H1 (cell line): ENCODE measurements around the gene SLC9A5. TPM values are rescaled to one million over a fixed set of nuclear protein-coding genes. Genes with fewer than 3 reads are reported as not detected.

Experiments
- CTCF ChIA-PET: fragments of 300-600 bp; sonication (Branson Sonifier 250); formaldehyde crosslinking; loops from one replicate; lab custom pipeline; 2021; ENCODE audit not compliant: partially characterized antibody; lab: Charles Lee
- POLR2A ChIA-PET: fragments of 300-600 bp; sonication (Branson Sonifier 250); formaldehyde crosslinking; loops from one replicate; lab custom pipeline; 2021; ENCODE audit warnings: inconsistent platforms; ENCODE audit not compliant: partially characterized antibody; lab: Charles Lee
- DNase-seq, 2 experiments: peaks; one replicate each; pipeline versions ENCODE4 v3.0.0 to v3.0.0-alpha.2; 2010 to 2022; ENCODE audit warnings: low spot score in 2 of 2, low read depth in 1 of 2, mixed read lengths in 1 of 2
- FAIRE-seq: peaks from 2 replicates; lab custom pipeline; 2011; peaks lifted over from hg19 to GRCh38; lab: Jason Lieb, UNC
- H2AFZ ChIP-seq: 2 replicates; pipeline ENCODE4 v1.8.1; 2012; ENCODE audit warnings: low read length, inconsistent platforms
- H2AK5ac ChIP-seq: 2 replicates; pipeline ENCODE4 v1.6.1; 2013; ENCODE audit warnings: low read depth, low read length
- H2BK120ac ChIP-seq: replicated peaks from 2 replicates; pipeline ENCODE3; 2013; ENCODE audit warnings: low read depth, low read length, inconsistent platforms
- H2BK12ac ChIP-seq: 2 replicates; pipeline ENCODE4 v1.6.1; 2013; ENCODE audit warnings: low read depth, low read length
- H2BK15ac ChIP-seq: 2 replicates; pipeline ENCODE4 v1.6.1; 2013; ENCODE audit warnings: low read length
- H2BK20ac ChIP-seq: 2 replicates; pipeline ENCODE4 v1.6.1; 2013; ENCODE audit warnings: low read length
- H2BK5ac ChIP-seq: 2 replicates; pipeline ENCODE4 v1.6.1; 2013; ENCODE audit warnings: low read depth, low read length
- H3K14ac ChIP-seq: 2 replicates; pipeline ENCODE4 v1.6.1; 2013; ENCODE audit warnings: inconsistent platforms; ENCODE audit not compliant: insufficient read length
- H3K18ac ChIP-seq: 2 replicates; pipeline ENCODE4 v1.6.1; 2013; ENCODE audit warnings: low read length; ENCODE audit errors: extremely low read depth
- H3K23ac ChIP-seq: 2 replicates; pipeline ENCODE4 v1.6.1; 2013; ENCODE audit warnings: inconsistent platforms; ENCODE audit not compliant: insufficient read length
- H3K23me2 ChIP-seq: 2 replicates; pipeline ENCODE4 v1.6.1; 2013; ENCODE audit warnings: low read depth, low read length
- H3K27ac ChIP-seq: 2 replicates; pipeline ENCODE4 v1.6.1; 2011; ENCODE audit warnings: low read depth, low read length, inconsistent platforms
- H3K27me3 ChIP-seq, 4 experiments: replicated peaks in 1 of 4; 1 replicate in 1 of 4; 2 replicates in 3 of 4; pipeline versions ENCODE4 v1.6.1 to v1.8.1; 2011 to 2013; ENCODE audit warnings: low read length in 3 of 4, mild to moderate bottlenecking in 3 of 4, inconsistent platforms in 2 of 4, mixed read lengths in 2 of 4, moderate library complexity in 1 of 4; ENCODE audit not compliant: control insufficient read depth in 3 of 4, insufficient read depth in 3 of 4; ENCODE audit errors: extremely low read depth in 1 of 4
- H3K36me3 ChIP-seq, 4 experiments: 2 replicates each; pipeline versions ENCODE4 v1.6.1 to v1.8.1; 2011 to 2013; ENCODE audit warnings: mild to moderate bottlenecking in 4 of 4, low read length in 3 of 4, moderate library complexity in 2 of 4, control low read depth in 1 of 4, inconsistent platforms in 1 of 4; ENCODE audit not compliant: insufficient read depth in 4 of 4, control insufficient read depth in 2 of 4
- H3K4ac ChIP-seq: replicated peaks from 2 replicates; pipeline ENCODE3; 2013; ENCODE audit warnings: low read length, low read depth, mixed read lengths, inconsistent platforms; ENCODE audit not compliant: insufficient read length
- H3K4me1 ChIP-seq, 4 experiments: replicated peaks in 1 of 4; 1 replicate in 1 of 4; 2 replicates in 3 of 4; pipeline versions ENCODE4 v1.6.1 to v1.8.1; 2011 to 2013; ENCODE audit warnings: low read length in 3 of 4, inconsistent platforms in 2 of 4, mixed read lengths in 1 of 4; ENCODE audit not compliant: insufficient read depth in 4 of 4, control insufficient read depth in 3 of 4
- H3K4me2 ChIP-seq, 2 experiments: 2 replicates each; pipeline versions ENCODE4 v1.6.1 to v1.8.1; 2011 to 2013; ENCODE audit warnings: low read depth in 2 of 2, low read length in 2 of 2, control low read depth in 1 of 2, inconsistent platforms in 1 of 2, mild to moderate bottlenecking in 1 of 2; ENCODE audit not compliant: insufficient read depth in 1 of 2
- H3K4me3 ChIP-seq, 4 experiments: fragments of 200-600, 300-600 bp in 1 of 4; sonication (generic), shearing (Covaris generic), sonication (Bioruptor Twin) in 1 of 4; 2 replicates each; pipeline versions ENCODE4 v1.5.1 to v1.8.1; 2011 to 2016; ENCODE audit warnings: low read length in 4 of 4, low read depth in 3 of 4, control low read depth in 2 of 4, inconsistent platforms in 2 of 4, mild to moderate bottlenecking in 2 of 4, mixed read lengths in 1 of 4, moderate library complexity in 1 of 4; ENCODE audit not compliant: insufficient read depth in 2 of 4; ENCODE audit errors: extremely low read depth in 1 of 4
- H3K56ac ChIP-seq: replicated peaks from 2 replicates; pipeline ENCODE3; 2013; ENCODE audit warnings: low read depth, mild to moderate bottlenecking, mixed read lengths, low read length, inconsistent platforms; ENCODE audit not compliant: insufficient read length
- H3K79me1 ChIP-seq: 2 replicates; pipeline ENCODE4 v1.6.1; 2013; ENCODE audit warnings: low read depth, low read length, control low read depth
- H3K79me2 ChIP-seq, 2 experiments: 2 replicates each; pipeline versions ENCODE4 v1.6.1 to v1.8.1; 2012 to 2013; ENCODE audit warnings: low read length in 2 of 2, mild to moderate bottlenecking in 2 of 2, inconsistent platforms in 1 of 2; ENCODE audit not compliant: insufficient read depth in 2 of 2, control insufficient read depth in 1 of 2
- H3K9ac ChIP-seq, 4 experiments: replicated peaks in 1 of 4; 1 replicate in 1 of 4; 2 replicates in 3 of 4; pipeline versions ENCODE4 v1.6.1 to v1.8.1; 2011 to 2013; ENCODE audit warnings: low read depth in 3 of 4, low read length in 3 of 4, control low read depth in 2 of 4, mild to moderate bottlenecking in 2 of 4, moderate library complexity in 2 of 4, inconsistent platforms in 1 of 4; ENCODE audit errors: extremely low read depth in 1 of 4
- H3K9me3 ChIP-seq, 2 experiments: 2 replicates each; pipeline versions ENCODE4 v1.6.1 to v1.8.1; 2012 to 2013; ENCODE audit warnings: mild to moderate bottlenecking in 2 of 2, moderate library complexity in 2 of 2, control low read depth in 1 of 2, inconsistent platforms in 1 of 2, low read depth in 1 of 2, low read length in 1 of 2, mixed read lengths in 1 of 2; ENCODE audit not compliant: insufficient read depth in 2 of 2
- H4K20me1 ChIP-seq, 2 experiments: replicated peaks in 1 of 2; 2 replicates each; pipeline versions ENCODE3 to v1.8.1; 2011 to 2013; ENCODE audit warnings: inconsistent platforms in 2 of 2, low read length in 2 of 2, mild to moderate bottlenecking in 1 of 2; ENCODE audit not compliant: insufficient read depth in 2 of 2, control insufficient read depth in 1 of 2
- H4K5ac ChIP-seq: 2 replicates; pipeline ENCODE4 v1.6.1; 2013; ENCODE audit warnings: low read length, low read depth, mixed read lengths, inconsistent platforms; ENCODE audit not compliant: insufficient read length
- H4K8ac ChIP-seq: 2 replicates; pipeline ENCODE4 v1.8.0; 2013; ENCODE audit warnings: mild to moderate bottlenecking, moderate library complexity, low read length, inconsistent platforms; ENCODE audit not compliant: insufficient read depth; ENCODE audit errors: extremely low read depth
- H4K91ac ChIP-seq: replicated peaks from 2 replicates; pipeline ENCODE3; 2013; ENCODE audit warnings: low read length, mixed read lengths, inconsistent platforms; ENCODE audit not compliant: insufficient read length
- CEBPB ChIP-seq: IDR thresholded peaks from 2 replicates; pipeline ENCODE4 v1.6.1; 2012; ENCODE audit warnings: low read depth, low read length
- CTCF ChIP-seq, 3 experiments: IDR thresholded peaks; 1 replicate in 2 of 3; 2 replicates in 1 of 3; pipeline versions ENCODE4 v1.5.1 to v1.6.1; 2011; ENCODE audit warnings: low read length in 3 of 3, mild to moderate bottlenecking in 3 of 3, inconsistent platforms in 2 of 3, low read depth in 1 of 3, moderate library complexity in 1 of 3; ENCODE audit not compliant: insufficient read depth in 1 of 3; ENCODE audit errors: control extremely low read depth in 1 of 3
- RAD21 ChIP-seq, 2 experiments: IDR thresholded peaks in 1 of 2; conservative IDR thresholded peaks in 1 of 2; 2 replicates each; pipeline ENCODE4 v1.6.1; 2011; ENCODE audit warnings: low read depth in 2 of 2, low read length in 2 of 2, improper control_type of control experiment in 1 of 2, inconsistent platforms in 1 of 2, mild to moderate bottlenecking in 1 of 2, moderate library complexity in 1 of 2
- WGBS, 2 experiments: shearing (Covaris generic) in 1 of 2; methylation state at CpG; one replicate each; pipeline versions ENCODE4 v1.1.6 to v1.1.7; 2013 to 2015; ENCODE audit warnings: low lambda C conversion rate in 2 of 2, mixed read lengths in 2 of 2, inconsistent platforms in 1 of 2, low coverage in 1 of 2, missing lambda C conversion rate in 1 of 2; ENCODE audit not compliant: insufficient replicate concordance in 2 of 2, insufficient coverage in 1 of 2, insufficient read length in 1 of 2; ENCODE audit errors: extremely low coverage in 1 of 2, missing lambda C conversion rate in 1 of 2; 5-methylcytosine and 5-hydroxymethylcytosine counted together
- polyA plus RNA-seq, 7 experiments: library from polyadenylated mRNA; depleted of rRNA in 3 of 7; stranded (reverse) in 5 of 7; unstranded in 2 of 7; fragments of >200 nt in 5 of 7; fragments of 200-250 nt in 2 of 7; gene quantifications; 1 replicate in 5 of 7; 2 replicates in 1 of 7; 4 replicates in 1 of 7; pipeline versions ENCODE4 v1.2.1 to v1.2.3, GENCODE V29; 2011 to 2013; ENCODE audit warnings: missing spikeins in 2 of 7, mixed read lengths in 2 of 7
- total RNA-seq: library from RNA; stranded (reverse); fragmentation: NEBNext Ultra II Directional; extraction: Animal tissue kit (Norgen Biotek cat#: 25700); gene quantifications from 2 replicates; pipeline ENCODE4 v1.2.1, GENCODE V29; 2021

The SLC9A5 gene
- total and polyA plus RNA-seq, 2 of the 8 experiments (the other 6 are each of a cell fraction or from before 2014, with no cell fraction given) = 7.9 to 8.6 TPM

GRCh38 chr16:67264277-67264676, 15.5 kb downstream of the SLC9A5 start:
- Histone ChIP-seq H2BK5ac (no peak overlapping the region), H3K14ac (no peak overlapping the region), H2BK20ac (no peak overlapping the region), H3K56ac (no peak overlapping the region), H4K91ac (no peak overlapping the region), H3K79me2 (no peaks in the 10 kb centered on the region), H3K18ac (no peak overlapping the region), H4K8ac (no peak overlapping the region), H3K23ac (no peak overlapping the region), H3K4me2 (no peak overlapping the region), H2BK15ac (no peak overlapping the region), H3K4ac (no peak overlapping the region), H3K9ac (no peak overlapping the region), H2AK5ac (no peak overlapping the region), H2AFZ (no peak overlapping the region), H4K5ac (no peak overlapping the region), H3K27me3 (no peaks in the 10 kb centered on the region; a peak in 1 of 7 replicates), H3K4me1 (no peaks in the 10 kb centered on the region; a peak in 1 of 7 replicates), H3K4me3 (no peak overlapping the region), H3K23me2 (no peaks in the 10 kb centered on the region), H3K79me1 (no peaks in the 10 kb centered on the region), H2BK12ac (no peak overlapping the region), H2BK120ac (no peak overlapping the region), H3K27ac (no peak overlapping the region), H3K9me3 (no peaks in the 10 kb centered on the region), H4K20me1 (peaks cover 2% of the 10 kb centered on the region in 2 experiments), H3K36me3 (no peaks in the 10 kb centered on the region)
- FAIRE-seq (no peak), DNase-seq (peak in 1 of 2 experiments; percentile 58)
- ChIA-PET CTCF (interaction anchor here (0.7 to 14.4 kb wide), 15 partner anchors 10 to 298 kb away, joined by 3 to 217 read pairs (median 3); partner anchors contain the start of genes FHOD1, KCTD19, LRRC36 and PLEKHG4), POLR2A (interaction anchor here (0.5 to 2.8 kb wide), 6 partner anchors 10 to 66 kb away, joined by 3 to 12 read pairs (median 4); partner anchors contain the start of gene SLC9A5)
- TF ChIP-seq CEBPB (no peak), RAD21 (IDR thresholded peaks at IDR 0.05 in 1 of 2, conservative IDR thresholded peaks at IDR 0.05 in 1 of 2; ENCODE audit: low read depth in 2 of 2, low read length in 2 of 2) (peak in 1 of 2 experiments; percentile 39; a peak in 2 of 4 replicates), CTCF (IDR thresholded peaks at IDR 0.05; ENCODE audit: control extremely low read depth in 1 of 3, insufficient read depth in 1 of 3, low read depth in 1 of 3, low read length in 3 of 3) (peak; percentile 40 to 52 (median 49))
- WGBS, 2 experiments = 91% methylated on average over 9 of the region's 9 CpGs; no CpG with 5 or more reads in 1 of the 2 experiments
